Endothelial cell (in vitro differentiated cells): ENCODE results near the gene IRX3. TPM values are rescaled to one million over a fixed set of nuclear protein-coding genes. Genes with fewer than 3 reads are reported as not detected.

Experiments used
- DNase-seq: peaks from one replicate; pipeline ENCODE4 v3.0.0; 2021; ENCODE audit warnings: low spot score
- H3K27ac Mint-ChIP-seq: one replicate; pipeline ENCODE4 v1.8.0; 2021; ENCODE audit warnings: mixed read lengths, inconsistent platforms; ENCODE audit not compliant: unreplicated experiment
- H3K27me3 Mint-ChIP-seq: one replicate; pipeline ENCODE4 v1.8.0; 2021; ENCODE audit warnings: mild to moderate bottlenecking, moderate library complexity, mixed read lengths, inconsistent platforms; ENCODE audit not compliant: unreplicated experiment
- H3K36me3 Mint-ChIP-seq: one replicate; pipeline ENCODE4 v1.8.0; 2021; ENCODE audit warnings: mild to moderate bottlenecking, low read depth, mixed read lengths, inconsistent platforms; ENCODE audit not compliant: unreplicated experiment
- H3K4me1 Mint-ChIP-seq: one replicate; pipeline ENCODE4 v1.8.0; 2021; ENCODE audit warnings: mild to moderate bottlenecking, mixed read lengths, inconsistent platforms; ENCODE audit not compliant: unreplicated experiment
- H3K4me3 Mint-ChIP-seq: one replicate; pipeline ENCODE4 v1.8.0; 2021; ENCODE audit warnings: mild to moderate bottlenecking, mixed read lengths, inconsistent platforms; ENCODE audit not compliant: unreplicated experiment
- H3K9me3 Mint-ChIP-seq: one replicate; pipeline ENCODE4 v1.8.0; 2021; ENCODE audit warnings: mixed read lengths, inconsistent platforms; ENCODE audit not compliant: unreplicated experiment
- total RNA-seq: library from RNA; stranded (reverse); fragmentation: NEBNext Ultra II Directional; extraction: Animal tissue kit (Norgen Biotek cat#: 25700); gene quantifications from one replicate; pipeline ENCODE4 v1.2.1, GENCODE V29; 2021; ENCODE audit not compliant: unreplicated experiment
- TF ChIP-seq, protein P1 (sequence below): fragments of 200-600 bp; sonication (generic); IDR thresholded peaks from one replicate; pipeline ENCODE4 v1.5.0; 2021; ENCODE audit warnings: antibody characterized with exemption; ENCODE audit not compliant: unreplicated experiment

Gene IRX3
- total RNA-seq, 1 donor from 2014 or later = 30.5 TPM

- no peaks in the 10 kb centered on the region for H3K9me3 Mint-ChIP-seq
- DNase-seq = no peak
- H3K27ac Mint-ChIP-seq = no peak overlapping the region
These were observed 18.2 kb downstream of the IRX3 start for GRCh38 chr16:54268340-54268739.

DNA sequence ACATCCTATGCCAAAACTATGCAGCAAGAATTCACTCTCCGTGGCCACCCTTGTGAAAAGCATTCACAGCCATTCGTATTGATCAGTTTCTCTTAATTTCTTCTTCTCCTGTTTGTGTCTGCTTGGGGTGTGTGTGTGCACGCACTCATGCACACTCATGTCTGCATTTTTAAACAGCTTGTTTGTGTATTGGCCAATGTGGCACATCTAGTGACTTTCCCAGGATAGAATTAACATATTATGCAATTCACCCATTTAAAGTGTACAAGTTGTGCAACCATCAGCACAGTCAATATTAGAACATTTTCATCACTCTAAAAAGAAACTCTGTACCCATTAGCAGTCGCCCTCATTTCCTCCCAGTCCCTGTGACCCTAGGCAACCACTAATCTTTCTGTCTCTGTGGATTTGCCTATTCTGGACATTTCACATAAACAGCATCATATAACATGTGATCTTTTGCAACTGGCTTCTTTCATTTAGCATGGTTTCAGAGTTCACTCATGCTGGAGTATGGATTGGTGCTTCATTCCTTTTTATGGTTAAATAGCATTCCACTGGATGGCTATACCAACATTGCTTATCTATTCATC lies 20.1 kb downstream of the IRX3 start:
- Mint-ChIP-seq H3K36me3 (no peaks in the 10 kb centered on the region), H3K27me3 (peaks cover 5% of the 10 kb centered on the region), H3K4me3 (no peak overlapping the region), H3K4me1 (peaks cover 4% of the 10 kb centered on the region), H3K9me3 (no peaks in the 10 kb centered on the region), H3K27ac (no peak overlapping the region)
- no peak for DNase-seq
- TF ChIP-seq, protein P1, sequence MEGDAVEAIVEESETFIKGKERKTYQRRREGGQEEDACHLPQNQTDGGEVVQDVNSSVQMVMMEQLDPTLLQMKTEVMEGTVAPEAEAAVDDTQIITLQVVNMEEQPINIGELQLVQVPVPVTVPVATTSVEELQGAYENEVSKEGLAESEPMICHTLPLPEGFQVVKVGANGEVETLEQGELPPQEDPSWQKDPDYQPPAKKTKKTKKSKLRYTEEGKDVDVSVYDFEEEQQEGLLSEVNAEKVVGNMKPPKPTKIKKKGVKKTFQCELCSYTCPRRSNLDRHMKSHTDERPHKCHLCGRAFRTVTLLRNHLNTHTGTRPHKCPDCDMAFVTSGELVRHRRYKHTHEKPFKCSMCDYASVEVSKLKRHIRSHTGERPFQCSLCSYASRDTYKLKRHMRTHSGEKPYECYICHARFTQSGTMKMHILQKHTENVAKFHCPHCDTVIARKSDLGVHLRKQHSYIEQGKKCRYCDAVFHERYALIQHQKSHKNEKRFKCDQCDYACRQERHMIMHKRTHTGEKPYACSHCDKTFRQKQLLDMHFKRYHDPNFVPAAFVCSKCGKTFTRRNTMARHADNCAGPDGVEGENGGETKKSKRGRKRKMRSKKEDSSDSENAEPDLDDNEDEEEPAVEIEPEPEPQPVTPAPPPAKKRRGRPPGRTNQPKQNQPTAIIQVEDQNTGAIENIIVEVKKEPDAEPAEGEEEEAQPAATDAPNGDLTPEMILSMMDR = no peak

More at GRCh38 chr16:54268340-54268739, 18.2 kb downstream of the IRX3 start:
- Mint-ChIP-seq H3K4me1 (peaks cover 4% of the 10 kb centered on the region), H3K27me3 (peaks cover 3% of the 10 kb centered on the region), H3K4me3 (no peak overlapping the region), H3K36me3 (no peaks in the 10 kb centered on the region)
- TF ChIP-seq, protein P1 = no peak

GRCh38 chr16:54265575-54266107 lies 20.9 kb downstream of the IRX3 start:
- Mint-ChIP-seq H3K4me1 (peaks cover 4% of the 10 kb centered on the region), H3K9me3 (no peaks in the 10 kb centered on the region), H3K36me3 (no peaks in the 10 kb centered on the region), H3K27me3 (peaks cover 5% of the 10 kb centered on the region), H3K27ac (no peak overlapping the region), H3K4me3 (no peak overlapping the region)
- TF ChIP-seq, protein P1 = no peak
- DNase-seq = no peak

- H3K4me3 Mint-ChIP-seq = no peak overlapping the region
- peaks cover 7% of the 10 kb centered on the region for H3K27me3 Mint-ChIP-seq
- H3K4me1 Mint-ChIP-seq = peaks cover 6% of the 10 kb centered on the region
- DNase-seq = no peak
- no peak overlapping the region for H3K27ac Mint-ChIP-seq
- no peaks in the 10 kb centered on the region for H3K36me3 Mint-ChIP-seq
- no peaks in the 10 kb centered on the region for H3K9me3 Mint-ChIP-seq
- TF ChIP-seq, protein P1 = no peak
These were observed 33.5 kb downstream of the IRX3 start for GRCh38 chr16:54253118-54253517.
